ENCODE results near the gene CACNG7.
"Not testable (repeated sequence)": the region's sequence is repeated elsewhere in the genome, so short reads cannot be mapped to it uniquely, and the experiment has no call there.

CACNG7 gene

GRCh38 chr19:53867225-53868090 is 41.6 kb upstream of the CACNG7 start, which contains the start of gene MYADM:
MYADM (plus strand) TSS chr19:53867883; CDS start chr19:53873530, 5,647 bp downstream.
- DNase-seq: peak; percentile 100
- Histone ChIP-seq H3K9me3 (no peaks in the 10 kb centered on the region), H3K4me1 (peaks cover 0 to 50% (median 38%) of the 10 kb centered on the region in 4 donors), H3K27me3 (no peaks in the 10 kb centered on the region), H3K4me3 (peak within 1 kb of the TSS; percentile 83 to 86), H3K27ac (peak within 1 kb of the TSS; percentile 97), H3K36me3 (peaks cover 6 to 20% (median 8%) of the 10 kb centered on the region in 3 donors)
- TF ChIP-seq CTCF (IDR thresholded peaks at IDR 0.05): peak in 1 of 2 experiments; percentile 8
- intact Hi-C loops (cut with DNase I; ENCODE audit: low total_unique reads): no loop called here

GRCh38 chr19:53868091-53868891 is 40.8 kb upstream of the CACNG7 start:
- Histone ChIP-seq H3K36me3 (peaks cover 12 to 29% (median 13%) of the 10 kb centered on the region in 3 donors), H3K4me1 (peaks cover 0 to 56% (median 44%) of the 10 kb centered on the region in 4 donors), H3K27me3 (no peaks in the 10 kb centered on the region), H3K4me3 (peak overlapping the region; percentile 83 to 86), H3K27ac (peak overlapping the region; percentile 97), H3K9me3 (no peaks in the 10 kb centered on the region)
- intact Hi-C loops (cut with DNase I; ENCODE audit: low total_unique reads): no loop called here
- TF ChIP-seq CTCF (IDR thresholded peaks at IDR 0.05): no peak
- DNase-seq: peak; percentile 60 to 80

GRCh38 chr19:53868892-53869804 is 39.9 kb upstream of the CACNG7 start:
- Histone ChIP-seq H3K36me3 (peaks cover 20 to 37% (median 22%) of the 10 kb centered on the region in 3 donors), H3K4me3 (peak overlapping the region; percentile 83 to 86), H3K4me1 (peaks cover 0 to 64% (median 47%) of the 10 kb centered on the region in 4 donors), H3K27me3 (no peaks in the 10 kb centered on the region), H3K9me3 (no peaks in the 10 kb centered on the region), H3K27ac (peak overlapping the region; percentile 97)
- peak; percentile 87 to 96 for DNase-seq
- peak; percentile 53 to 59 for TF ChIP-seq CTCF (IDR thresholded peaks at IDR 0.05)
- intact Hi-C loops (cut with DNase I; ENCODE audit: low total_unique reads): no loop called here

GRCh38 chr19:53869805-53870484 is 39.1 kb upstream of the CACNG7 start:
- H3K9me3 ChIP-seq; H3K27me3 ChIP-seq; DNase-seq; intact Hi-C loops (cut with DNase I; ENCODE audit: low total_unique reads): not testable (repeated sequence)
- Histone ChIP-seq H3K4me1 (peaks cover 0 to 72% (median 55%) of the 10 kb centered on the region in 4 donors), H3K27ac (peak overlapping the region; percentile 97), H3K4me3 (peak overlapping the region; percentile 83 to 86), H3K36me3 (peaks cover 27 to 45% (median 28%) of the 10 kb centered on the region in 3 donors)

- TF ChIP-seq CTCF (IDR thresholded peaks at IDR 0.05): no peak
- peak overlapping the region; percentile 83 to 86 for H3K4me3 ChIP-seq
- no peak for DNase-seq
- H3K4me1 ChIP-seq: peaks cover 0 to 74% (median 58%) of the 10 kb centered on the region in 4 donors
- H3K9me3 ChIP-seq: no peaks in the 10 kb centered on the region
- intact Hi-C loops (cut with DNase I; ENCODE audit: low total_unique reads): no loop called here
- H3K27ac ChIP-seq: peak overlapping the region; percentile 97
- H3K27me3 ChIP-seq: no peaks in the 10 kb centered on the region
- H3K36me3 ChIP-seq: peaks cover 32 to 50% (median 34%) of the 10 kb centered on the region in 3 donors
Measured at GRCh38 chr19:53870485-53870844, 38.6 kb upstream of the CACNG7 start.

All from tibial artery (tissue), 4 donors.